BJ (cell line): ENCODE data around the gene CMTM7. TPM values are rescaled to one million over a fixed set of nuclear protein-coding genes. Genes with fewer than 3 reads are reported as not detected.

Experiments used
- CTCF ChIA-PET: fragments of 350-600 bp; formaldehyde crosslinking; extraction: SDS; loops from one replicate; lab custom pipeline; 2021; ENCODE audit warnings: antibody characterized with exemption, inconsistent platforms; lab: Yijun Ruan, JAX
- POLR2A ChIA-PET: fragments of 300-600 bp; sonication (Branson Sonifier 250); formaldehyde crosslinking; extraction: SDS; loops from one replicate; lab custom pipeline; 2021; ENCODE audit warnings: antibody characterized with exemption; lab: Charles Lee
- DNase-seq: peaks from one replicate; pipeline ENCODE4 v3.0.0-alpha.2; 2011; ENCODE audit warnings: low read depth
- H3K27me3 ChIP-seq: 2 replicates; pipeline ENCODE4 v1.6.0; 2011; ENCODE audit warnings: low read length; ENCODE audit not compliant: control insufficient read depth, insufficient read depth
- H3K36me3 ChIP-seq: 2 replicates; pipeline ENCODE4 v1.5.1; 2011; ENCODE audit warnings: low read length; ENCODE audit not compliant: control insufficient read depth, insufficient read depth
- H3K4me3 ChIP-seq: 2 replicates; pipeline ENCODE4 v1.5.1; 2011; ENCODE audit warnings: low read depth, mild to moderate bottlenecking, control low read depth, low read length
- polyA plus RNA-seq: library from polyadenylated mRNA; depleted of rRNA; stranded (reverse); fragments of >200 nt; gene quantifications from 2 replicates; pipeline ENCODE4 v1.2.3, GENCODE V29; 2011
- TF ChIP-seq, protein P1 (sequence below): IDR thresholded peaks from 2 replicates; pipeline ENCODE4 v1.5.1; 2011; ENCODE audit warnings: low read depth, mild to moderate bottlenecking, control low read depth, inconsistent platforms, low read length, moderate library complexity; ENCODE audit not compliant: insufficient read depth

Gene CMTM7
- polyA plus RNA-seq, 1 experiment: 13.7 TPM

DNA sequence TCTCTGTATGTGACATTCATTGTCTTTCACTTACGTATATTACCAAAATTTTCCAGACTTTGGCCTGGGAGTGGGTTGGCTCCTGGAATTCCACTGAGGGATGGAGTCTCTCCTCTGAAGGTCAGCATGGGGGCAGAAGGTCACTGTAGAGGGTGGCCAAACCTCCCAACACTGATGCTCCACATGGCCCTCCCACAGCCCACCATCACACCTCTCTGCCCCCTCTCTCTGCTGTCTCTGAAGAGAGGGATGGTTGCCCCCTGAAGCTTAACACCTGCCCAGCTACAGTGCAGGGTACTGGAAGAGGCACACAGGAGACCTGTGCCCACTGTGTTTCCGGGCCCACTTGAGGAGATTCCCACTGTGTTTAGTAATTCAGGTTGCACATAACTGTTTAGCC is 58.8 kb downstream of the CMTM7 start:
- ChIA-PET POLR2A (no interaction called here), CTCF (interaction anchor here (2.5 kb wide), 1 partner anchor 18 kb away, joined by 12 read pairs; no protein-coding TSS in a partner anchor)
- Histone ChIP-seq H3K36me3 (no peaks in the 10 kb centered on the region; the same call in 1 of the 2 replicates), H3K27me3 (no peaks in the 10 kb centered on the region), H3K4me3 (no peak overlapping the region)
- DNase-seq: no peak
- TF ChIP-seq, protein P1, sequence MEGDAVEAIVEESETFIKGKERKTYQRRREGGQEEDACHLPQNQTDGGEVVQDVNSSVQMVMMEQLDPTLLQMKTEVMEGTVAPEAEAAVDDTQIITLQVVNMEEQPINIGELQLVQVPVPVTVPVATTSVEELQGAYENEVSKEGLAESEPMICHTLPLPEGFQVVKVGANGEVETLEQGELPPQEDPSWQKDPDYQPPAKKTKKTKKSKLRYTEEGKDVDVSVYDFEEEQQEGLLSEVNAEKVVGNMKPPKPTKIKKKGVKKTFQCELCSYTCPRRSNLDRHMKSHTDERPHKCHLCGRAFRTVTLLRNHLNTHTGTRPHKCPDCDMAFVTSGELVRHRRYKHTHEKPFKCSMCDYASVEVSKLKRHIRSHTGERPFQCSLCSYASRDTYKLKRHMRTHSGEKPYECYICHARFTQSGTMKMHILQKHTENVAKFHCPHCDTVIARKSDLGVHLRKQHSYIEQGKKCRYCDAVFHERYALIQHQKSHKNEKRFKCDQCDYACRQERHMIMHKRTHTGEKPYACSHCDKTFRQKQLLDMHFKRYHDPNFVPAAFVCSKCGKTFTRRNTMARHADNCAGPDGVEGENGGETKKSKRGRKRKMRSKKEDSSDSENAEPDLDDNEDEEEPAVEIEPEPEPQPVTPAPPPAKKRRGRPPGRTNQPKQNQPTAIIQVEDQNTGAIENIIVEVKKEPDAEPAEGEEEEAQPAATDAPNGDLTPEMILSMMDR: no peak

DNA sequence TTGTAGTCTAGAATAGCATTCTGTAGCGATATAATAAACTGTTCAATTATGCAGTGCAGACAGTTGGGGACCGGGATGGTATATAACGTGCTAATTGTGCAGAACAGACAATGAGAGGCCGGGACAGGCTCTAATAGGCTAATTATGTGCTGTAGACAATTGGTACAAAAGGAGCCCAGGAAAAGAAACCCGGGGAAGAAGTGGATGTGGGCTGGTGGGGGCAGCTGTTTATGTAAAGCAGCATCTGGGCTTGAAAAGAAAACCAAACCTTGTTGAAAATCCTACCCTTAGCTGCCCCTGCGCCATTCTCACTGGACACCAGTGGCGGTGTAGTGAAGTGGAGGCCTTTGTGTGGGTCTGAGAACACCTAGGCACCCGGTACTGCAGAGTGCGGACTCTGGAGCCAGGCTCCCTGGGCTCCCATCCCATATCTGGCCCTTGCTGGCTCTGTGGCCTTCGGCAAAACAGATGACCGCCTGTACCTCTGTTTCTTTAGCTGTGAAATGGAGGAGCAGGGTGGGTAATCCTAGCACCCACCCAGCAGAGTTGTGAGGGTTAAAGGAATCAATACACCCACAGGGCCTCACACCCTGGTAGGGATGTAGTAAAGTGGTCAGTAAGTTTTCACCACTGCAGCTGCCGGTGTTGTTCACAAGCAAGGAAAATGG is 59.5 kb downstream of the CMTM7 start:
- CTCF ChIA-PET: interaction anchor here (0.7 to 2.5 kb wide), 2 partner anchors 17 to 22 kb away, joined by 4 to 12 read pairs; no protein-coding TSS in a partner anchor

DNA sequence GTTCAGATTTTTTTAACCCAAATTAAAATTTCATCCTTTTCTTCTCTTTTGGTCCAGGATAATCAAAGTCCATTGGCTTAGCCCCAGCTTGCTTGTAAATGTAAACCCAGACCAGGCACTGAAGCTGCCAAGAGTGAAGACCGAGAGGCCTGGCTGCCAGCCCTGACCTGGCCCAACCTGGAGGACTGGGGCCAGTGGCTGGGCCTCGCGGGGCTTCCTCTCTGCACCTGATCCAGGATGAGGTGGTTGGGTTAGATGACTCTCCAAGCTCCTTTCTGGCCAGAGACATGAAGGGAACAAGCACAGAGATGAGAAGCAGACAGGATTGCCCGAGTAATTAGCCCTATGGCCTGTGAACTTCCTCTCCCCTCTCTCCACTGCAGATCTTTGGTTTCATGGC is 60.4 kb downstream of the CMTM7 start:
- Histone ChIP-seq H3K36me3 (no peaks in the 10 kb centered on the region; the same call in 1 of the 2 replicates), H3K27me3 (no peaks in the 10 kb centered on the region), H3K4me3 (no peak overlapping the region)
- POLR2A ChIA-PET: no interaction called here
- CTCF ChIA-PET: interaction anchor here (2.5 kb wide), 1 partner anchor 16 kb away, joined by 12 read pairs; no protein-coding TSS in a partner anchor
- no peak for DNase-seq
- TF ChIP-seq, protein P1: no peak

More for the DNA sequence above, 59.5 kb downstream of the CMTM7 start:
- Histone ChIP-seq H3K27me3 (no peaks in the 10 kb centered on the region), H3K4me3 (no peak overlapping the region), H3K36me3 (no peaks in the 10 kb centered on the region; the same call in 1 of the 2 replicates)
- no peak for DNase-seq
- TF ChIP-seq, protein P1: no peak
- POLR2A ChIA-PET: no interaction called here

DNA sequence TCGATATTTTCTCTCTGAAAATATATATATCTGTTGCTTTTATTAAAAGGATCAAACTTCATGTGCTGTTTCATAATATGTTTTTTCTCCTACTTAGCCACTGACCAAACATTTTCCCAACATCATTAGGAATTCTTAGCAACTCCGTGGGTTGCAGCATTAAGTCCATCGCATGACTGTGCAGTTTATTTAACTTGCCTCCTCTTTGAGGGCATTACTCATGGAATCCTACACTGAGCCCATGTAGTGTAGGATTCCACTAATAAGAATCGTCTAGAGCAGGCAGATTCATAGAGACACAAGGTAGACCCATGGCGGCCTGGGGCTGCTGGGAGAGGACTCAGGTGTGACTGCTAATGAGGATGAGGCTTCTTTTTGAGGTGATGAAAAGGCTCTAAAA is 61.7 kb downstream of the CMTM7 start:
- ChIA-PET POLR2A (no interaction called here), CTCF (interaction anchor here (4.7 kb wide), 1 partner anchor 15 kb away, joined by 34 read pairs; no protein-coding TSS in a partner anchor)
- Histone ChIP-seq H3K27me3 (no peaks in the 10 kb centered on the region), H3K4me3 (no peak overlapping the region), H3K36me3 (no peaks in the 10 kb centered on the region; the same call in 1 of the 2 replicates)
- peak; percentile 35 for DNase-seq
- TF ChIP-seq, protein P1: no peak

DNA sequence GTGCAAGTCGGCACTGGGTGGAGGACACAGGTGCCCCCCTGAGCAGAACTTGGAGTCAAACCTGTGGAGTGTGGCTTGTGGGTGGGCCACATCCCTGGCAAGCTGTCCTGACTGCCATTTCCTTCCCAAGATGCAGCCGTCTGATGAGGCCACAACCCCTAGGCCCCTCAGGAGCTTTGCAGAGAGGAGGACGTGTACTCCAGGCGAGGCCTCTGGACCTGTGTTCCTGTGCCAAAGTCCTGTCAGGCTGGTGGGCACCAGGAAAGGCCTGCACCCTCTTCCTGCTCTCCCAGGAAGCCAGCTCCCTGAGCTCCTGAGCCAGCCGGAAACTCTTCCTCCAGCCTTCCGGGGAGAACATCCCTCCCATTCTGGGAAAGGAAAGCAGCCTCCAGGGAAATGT is 62.5 kb downstream of the CMTM7 start:
- TF ChIP-seq, protein P1: no peak
- POLR2A ChIA-PET: no interaction called here
- Histone ChIP-seq H3K27me3 (no peaks in the 10 kb centered on the region), H3K4me3 (no peak overlapping the region), H3K36me3 (no peaks in the 10 kb centered on the region; the same call in 1 of the 2 replicates)
- no peak for DNase-seq
- CTCF ChIA-PET: interaction anchor here (1.1 to 4.7 kb wide), 2 partner anchors 14 to 62 kb away, joined by 3 to 34 read pairs; partner anchors contain the start of gene CMTM7
